ENCODE data around the gene SPAG9. TPM values are rescaled to one million over a fixed set of nuclear protein-coding genes. Genes with fewer than 3 reads are reported as not detected.

The SPAG9 gene
- total RNA-seq, 1 experiment from 2014 or later: 54.3 TPM

GRCh38 chr17:51153210-51154072, 32.8 kb upstream of the SPAG9 start, which contains the start of gene NME1:
TSS of gene NME1 (plus strand) at chr17:51153559. CDS start at chr17:51155655, 2,096 bp downstream.
- Histone ChIP-seq H3T11ph (ENCODE audit: low read length) (no peak within 1 kb of the TSS), H3K9me3 (ENCODE audit: control insufficient read depth, low read depth, low read length) (no peaks in the 10 kb centered on the region), H3K79me2 (ENCODE audit: insufficient read depth, low read length) (peaks cover 19% of the 10 kb centered on the region), H3K27me3 (ENCODE audit: insufficient read depth, low read length) (no peaks in the 10 kb centered on the region), H3K23me2 (ENCODE audit: insufficient read length, low read depth, low read length, poor library complexity, severe bottlenecking) (peaks cover 4% of the 10 kb centered on the region), H2BK20ac (ENCODE audit: low read depth, low read length, poor library complexity, severe bottlenecking) (no peak within 1 kb of the TSS), H3K79me1 (ENCODE audit: insufficient read depth, low read depth, low read length, poor library complexity, severe bottlenecking) (no peaks in the 10 kb centered on the region), H2BK120ac (ENCODE audit: low read depth, low read length, poor library complexity, severe bottlenecking) (no peak within 1 kb of the TSS), H2BK5ac (ENCODE audit: insufficient read length, low read length) (peak within 1 kb of the TSS; percentile 1), H3K23ac (ENCODE audit: insufficient read length, low read depth, low read length) (no peak within 1 kb of the TSS), H2BK15ac (ENCODE audit: low read depth, low read length) (no peak within 1 kb of the TSS), H4K5ac (ENCODE audit: insufficient read length, low read depth, low read length) (peak within 1 kb of the TSS; percentile 69), H2BK12ac (ENCODE audit: insufficient read length, low read depth, low read length) (no peak within 1 kb of the TSS), H3K4me2 (ENCODE audit: insufficient read depth, insufficient read length, low read length) (peak within 1 kb of the TSS; percentile 94), H3K18ac (ENCODE audit: insufficient read length, low read depth, low read length) (peak within 1 kb of the TSS; percentile 67), H4K20me1 (ENCODE audit: control insufficient read depth, insufficient read depth, insufficient read length) (no peaks in the 10 kb centered on the region), H3K56ac (ENCODE audit: insufficient read length, low read depth, low read length) (no peak within 1 kb of the TSS), H3K4me1 (ENCODE audit: insufficient read depth, low read length) (no peaks in the 10 kb centered on the region), H3K27ac (ENCODE audit: insufficient read length, low read depth, low read length) (no peak within 1 kb of the TSS), H2AFZ (ENCODE audit: low read length) (peak within 1 kb of the TSS; percentile 90), H3K9ac (ENCODE audit: extremely low read depth, insufficient read length, low read length) (peak within 1 kb of the TSS; percentile 91), H3K4ac (ENCODE audit: low read depth, low read length) (no peak within 1 kb of the TSS), H2AK5ac (ENCODE audit: insufficient read length, low read length) (no peak within 1 kb of the TSS), H3K14ac (ENCODE audit: insufficient read depth, low read length) (peak within 1 kb of the TSS; percentile 83), H4K91ac (ENCODE audit: insufficient read length, low read depth, low read length) (no peak within 1 kb of the TSS), H4K8ac (replicated peaks; ENCODE audit: insufficient read length, low read depth, low read length) (peak within 1 kb of the TSS; percentile 15)
- no CpG with 5 or more reads among the region's 60 CpGs for WGBS (ENCODE audit: extremely low coverage, insufficient read length, low lambda C conversion rate)
- Mint-ChIP-seq H3K4me1 (no peaks in the 10 kb centered on the region; a peak in 1 of 4 replicates), H3K27ac (no peak within 1 kb of the TSS; a peak in 1 of 7 replicates), H3K36me3 (ENCODE audit: insufficient read depth in 1 of 3, low read depth in 3 of 3) (peaks cover 8 to 32% (median 24%) of the 10 kb centered on the region in 3 experiments; a peak in 6 of 7 replicates), H3K4me3 (no peak within 1 kb of the TSS; a peak in 1 of 5 replicates), H3K9me3 (no peaks in the 10 kb centered on the region), H3K27me3 (ENCODE audit: low read depth) (no peaks in the 10 kb centered on the region)
- TF ChIP-seq, protein P1, sequence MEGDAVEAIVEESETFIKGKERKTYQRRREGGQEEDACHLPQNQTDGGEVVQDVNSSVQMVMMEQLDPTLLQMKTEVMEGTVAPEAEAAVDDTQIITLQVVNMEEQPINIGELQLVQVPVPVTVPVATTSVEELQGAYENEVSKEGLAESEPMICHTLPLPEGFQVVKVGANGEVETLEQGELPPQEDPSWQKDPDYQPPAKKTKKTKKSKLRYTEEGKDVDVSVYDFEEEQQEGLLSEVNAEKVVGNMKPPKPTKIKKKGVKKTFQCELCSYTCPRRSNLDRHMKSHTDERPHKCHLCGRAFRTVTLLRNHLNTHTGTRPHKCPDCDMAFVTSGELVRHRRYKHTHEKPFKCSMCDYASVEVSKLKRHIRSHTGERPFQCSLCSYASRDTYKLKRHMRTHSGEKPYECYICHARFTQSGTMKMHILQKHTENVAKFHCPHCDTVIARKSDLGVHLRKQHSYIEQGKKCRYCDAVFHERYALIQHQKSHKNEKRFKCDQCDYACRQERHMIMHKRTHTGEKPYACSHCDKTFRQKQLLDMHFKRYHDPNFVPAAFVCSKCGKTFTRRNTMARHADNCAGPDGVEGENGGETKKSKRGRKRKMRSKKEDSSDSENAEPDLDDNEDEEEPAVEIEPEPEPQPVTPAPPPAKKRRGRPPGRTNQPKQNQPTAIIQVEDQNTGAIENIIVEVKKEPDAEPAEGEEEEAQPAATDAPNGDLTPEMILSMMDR (conservative IDR thresholded peaks at IDR 0.05): peak; percentile 85
- peak; percentile 100 for DNase-seq

Data from H9 (cell line).